GM12878 (cell line): ENCODE data around the gene RANBP17. TPM values are rescaled to one million over a fixed set of nuclear protein-coding genes. Genes with fewer than 3 reads are reported as not detected.

Experiments used
- ATAC-seq: fragments of 200-7000 bp; cut with Tn5 transposase; 3 replicates; pipeline ENCODE4 v1.9.1; 2020; ENCODE audit warnings: mild to moderate bottlenecking, moderate library complexity
- BruUV-seq: library from RNA; stranded (reverse); fragments of 400-500 nt; replicated peaks from 2 replicates; lab custom pipeline; 2021; lab: Mats Ljungman, UMichigan
- CTCF ChIA-PET: fragments of 300-600 bp; sonication (Branson Sonifier 250); formaldehyde crosslinking; extraction: SDS; loops from one replicate; lab custom pipeline; 2021; ENCODE audit warnings: inconsistent platforms; lab: Yijun Ruan, JAX
- POLR2A ChIA-PET: fragments of 350-600 bp; formaldehyde crosslinking; extraction: SDS; loops from one replicate; lab custom pipeline; 2021; ENCODE audit warnings: inconsistent platforms; lab: Charles Lee
- RAD21 ChIA-PET: fragments of 300-600 bp; sonication (Branson Sonifier 250); formaldehyde crosslinking; loops from one replicate; lab custom pipeline; 2023; ENCODE audit warnings: antibody characterized with exemption; ENCODE audit not compliant: unreplicated experiment; lab: Charles Lee
- SMC1A ChIA-PET: fragments of 300-600 bp; sonication (Branson Sonifier 250); formaldehyde crosslinking; loops from one replicate; lab custom pipeline; 2023; ENCODE audit not compliant: unreplicated experiment, uncharacterized antibody; lab: Charles Lee
- DNase-seq: peaks from one replicate; pipeline ENCODE4 v3.0.0-alpha.2; 2011; ENCODE audit warnings: low read depth, low spot score
- FAIRE-seq: peaks from 3 replicates; lab custom pipeline; 2011; peaks lifted over from hg19 to GRCh38; lab: Jason Lieb, UNC
- H2AFZ ChIP-seq: 2 replicates; pipeline ENCODE4 v1.6.0; 2011; ENCODE audit warnings: low read depth, low read length, control low read depth; ENCODE audit not compliant: control insufficient read depth
- H3K27ac ChIP-seq: 2 replicates; pipeline ENCODE4 v1.5.1; 2011; ENCODE audit warnings: control low read depth; ENCODE audit not compliant: control insufficient read depth, insufficient read depth
- H3K27me3 ChIP-seq, 2 experiments: replicated peaks in 1 of 2; 2 replicates each; pipeline versions ENCODE4 v1.6.0 to v1.6.1; 2011; ENCODE audit warnings: low read length in 1 of 2; ENCODE audit not compliant: control insufficient read depth in 2 of 2, insufficient read depth in 2 of 2
- H3K36me3 ChIP-seq, 2 experiments: 2 replicates each; pipeline ENCODE4 v1.5.1; 2011; ENCODE audit warnings: low read length in 1 of 2; ENCODE audit not compliant: control insufficient read depth in 2 of 2, insufficient read depth in 2 of 2
- H3K4me1 ChIP-seq: 2 replicates; pipeline ENCODE4 v1.6.1; 2011; ENCODE audit warnings: mild to moderate bottlenecking, low read length, moderate library complexity, mixed read lengths; ENCODE audit not compliant: control insufficient read depth, insufficient read depth
- H3K4me2 ChIP-seq: 2 replicates; pipeline ENCODE4 v1.6.0; 2011; ENCODE audit warnings: control low read depth; ENCODE audit not compliant: control insufficient read depth, insufficient read depth
- H3K4me3 ChIP-seq: fragments of 200-600 bp; sonication (generic); 2 replicates; pipeline ENCODE4 v1.5.1; 2016
- H3K79me2 ChIP-seq: 2 replicates; pipeline ENCODE4 v1.6.0; 2011; ENCODE audit warnings: low read length; ENCODE audit not compliant: control insufficient read depth, insufficient read depth
- H3K9ac ChIP-seq: 2 replicates; pipeline ENCODE4 v1.8.0; 2011; ENCODE audit warnings: low read length, control low read depth, mixed read lengths; ENCODE audit not compliant: control insufficient read depth, insufficient read depth
- H3K9me3 ChIP-seq: replicated peaks from 3 replicates; pipeline ENCODE4 v1.5.1; 2011; ENCODE audit warnings: mild to moderate bottlenecking, low read length; ENCODE audit not compliant: control insufficient read depth, insufficient read depth
- H4K20me1 ChIP-seq: 2 replicates; pipeline ENCODE4 v1.6.0; 2011; ENCODE audit not compliant: control insufficient read depth, insufficient read depth
- ASH2L ChIP-seq: fragments of 300-600, 200-600 bp; sonication (generic); IDR thresholded peaks from 2 replicates; pipeline ENCODE4 v1.6.1; 2017; ENCODE audit warnings: low read depth, mild to moderate bottlenecking, borderline replicate concordance
- BCL11A ChIP-seq: IDR thresholded peaks from 2 replicates; pipeline ENCODE4 v1.6.1; 2011; ENCODE audit warnings: low read depth, low read length
- BRCA1 ChIP-seq: IDR thresholded peaks from 2 replicates; pipeline ENCODE4 v1.6.1; 2011; ENCODE audit warnings: low read depth, low read length, improper control_type of control experiment
- CEBPB ChIP-seq, 2 experiments: fragments of 150-350 bp in 1 of 2; IDR thresholded peaks; 2 replicates each; pipeline ENCODE4 v1.6.1; 2012 to 2014; ENCODE audit warnings: low read depth in 2 of 2, low read length in 2 of 2, borderline replicate concordance in 1 of 2, inconsistent platforms in 1 of 2
- FOS ChIP-seq: IDR thresholded peaks from 3 replicates; pipeline ENCODE4 v1.6.1; 2011; ENCODE audit warnings: borderline replicate concordance; ENCODE audit not compliant: insufficient read length; ENCODE audit errors: extremely low read depth
- FOXK2 ChIP-seq: fragments of 450-650 bp; IDR thresholded peaks from 2 replicates; pipeline ENCODE4 v1.6.1; 2017; ENCODE audit warnings: mild to moderate bottlenecking, moderate library complexity
- HDAC6 ChIP-seq: fragments of 200-600 bp; sonication (generic); IDR thresholded peaks from one replicate; pipeline ENCODE4 v1.8.0; 2017; ENCODE audit warnings: antibody characterized with exemption; ENCODE audit not compliant: unreplicated experiment
- MYC ChIP-seq: IDR thresholded peaks from 2 replicates; pipeline ENCODE4 v1.6.1; 2011; ENCODE audit warnings: mild to moderate bottlenecking, low read length, moderate library complexity, inconsistent platforms; ENCODE audit not compliant: insufficient read depth, insufficient replicate concordance, insufficient read length, severe bottlenecking
- NR2C1 ChIP-seq: fragments of 450-650 bp; IDR thresholded peaks from 2 replicates; pipeline ENCODE4 v1.6.1; 2017; ENCODE audit warnings: antibody characterized with exemption, mild to moderate bottlenecking, moderate library complexity
- RELA ChIP-seq: fragments of 450-650 bp; IDR thresholded peaks from 2 replicates; pipeline ENCODE4 v1.8.0; 2014; ENCODE audit warnings: borderline replicate concordance; ENCODE audit not compliant: partially characterized antibody
- REST ChIP-seq: IDR thresholded peaks from 2 replicates; pipeline ENCODE4 v1.6.1; 2012; ENCODE audit warnings: mild to moderate bottlenecking, low read depth, low read length
- SKIL ChIP-seq: fragments of 450-650 bp; IDR thresholded peaks from 2 replicates; pipeline ENCODE4 v1.6.1; 2017; ENCODE audit warnings: mild to moderate bottlenecking, low read depth, inconsistent platforms; ENCODE audit not compliant: poor library complexity, severe bottlenecking
- SMAD1 ChIP-seq: fragments of 450-650 bp; IDR thresholded peaks from 2 replicates; pipeline ENCODE4 v1.6.1; 2018; ENCODE audit warnings: mild to moderate bottlenecking, low read depth; ENCODE audit not compliant: partially characterized antibody
- ZBTB40 ChIP-seq: fragments of 450-650 bp; IDR thresholded peaks from 2 replicates; pipeline ENCODE4 v1.6.1; 2016; ENCODE audit warnings: mild to moderate bottlenecking, moderate library complexity, borderline replicate concordance
- ZNF274 ChIP-seq: IDR thresholded peaks from one replicate; pipeline ENCODE4 v1.8.0; 2011; ENCODE audit not compliant: insufficient read length, insufficient read depth
- WGBS: methylation state at CpG from one replicate; pipeline ENCODE4 v1.1.6; 2016; ENCODE audit warnings: low lambda C conversion rate; ENCODE audit not compliant: insufficient replicate concordance, insufficient coverage; ENCODE audit errors: missing lambda C conversion rate; 5-methylcytosine and 5-hydroxymethylcytosine counted together
- in situ Hi-C: fragments of 300-500 bp; cut with MboI; formaldehyde crosslinking; loops from 9 replicates; pipeline ENCODE4 v1.14.3; 2018; ENCODE audit warnings: mixed read lengths
- intact Hi-C: fragments of 100-400 bp; cut with micrococcal nuclease; formaldehyde crosslinking; loops from one replicate; pipeline ENCODE4 v1.14.2; 2022; ENCODE audit not compliant: unreplicated experiment
- polyA plus RNA-seq, 11 experiments: library from polyadenylated mRNA; depleted of rRNA in 4 of 11; unstranded in 6 of 11; stranded (reverse) in 5 of 11; fragments of >200 nt; fragmentation: Nextera tagmentation in 4 of 11; fragmentation: Illumina TruSeq in 1 of 11; extraction: Ambion mirVana in 4 of 11; extraction: Trizol in 1 of 11; gene quantifications; 1 replicate in 1 of 11; 2 replicates in 10 of 11; pipeline versions ENCODE4 v1.2.1 to v1.2.3, GENCODE V29; 2011 to 2016; ENCODE audit warnings: inconsistent platforms in 2 of 11, missing spikeins in 2 of 11, low read depth in 1 of 11
- total RNA-seq, 4 experiments: library from RNA; depleted of rRNA in 3 of 4; stranded (reverse); fragments of >200 nt in 3 of 4; fragmentation: Illumina TruSeq in 1 of 4; extraction: Trizol in 1 of 4; gene quantifications; 2 replicates each; pipeline versions ENCODE4 v1.2.1 to v1.2.3, GENCODE V29; 2013 to 2021

Gene RANBP17
- total and polyA plus RNA-seq, 10 of the 15 experiments (the other 5 are each of a cell fraction or from before 2014, with no cell fraction given): 0.10 TPM; not detected in 9

GRCh38 chr5:171236651-171237050 lies 374.8 kb downstream of the RANBP17 start:
- no peaks in the 10 kb centered on the region for H3K36me3 ChIP-seq
- no peaks in the 10 kb centered on the region for H3K79me2 ChIP-seq
- intact Hi-C loops (no loop called here), in situ Hi-C loops (no loop called here)
- SMC1A ChIA-PET: no interaction called here
- ATAC-seq (no peak), FAIRE-seq (no peak), DNase-seq (no peak)
- CTCF ChIA-PET: interaction anchor here (0.9 kb wide), 1 partner anchor 28 kb away, joined by 3 read pairs; no protein-coding TSS in a partner anchor
- no peak overlapping the region for H3K9ac ChIP-seq
- no peak overlapping the region for H3K4me2 ChIP-seq
- WGBS: 60% methylated on average over 1 of the region's 1 CpG
- POLR2A ChIA-PET: no interaction called here
- no peak overlapping the region for H3K27ac ChIP-seq
- H3K9me3 ChIP-seq: no peaks in the 10 kb centered on the region
- RAD21 ChIA-PET: no interaction called here
- no peak overlapping the region for H2AFZ ChIP-seq
- no peaks in the 10 kb centered on the region; a peak in 2 of 4 replicates for H3K27me3 ChIP-seq
- no peaks in the 10 kb centered on the region for H4K20me1 ChIP-seq
- BruUV-seq: no TSS peak
- H3K4me3 ChIP-seq: no peak overlapping the region
- H3K4me1 ChIP-seq: no peaks in the 10 kb centered on the region
- TF ChIP-seq FOXK2 (no peak), RELA (no peak), BRCA1 (no peak), BCL11A (no peak), ASH2L (no peak), ZNF274 (no peak), SMAD1 (no peak), NR2C1 (no peak), HDAC6 (no peak), REST (no peak), MYC (no peak), FOS (no peak), ZBTB40 (no peak), CEBPB (IDR thresholded peaks at IDR 0.05; ENCODE audit: borderline replicate concordance in 1 of 2, low read depth in 2 of 2, low read length in 2 of 2) (no peak), SKIL (no peak)
